Pancreas (tissue), 10 donors: ENCODE data around the gene INO80E. TPM values are rescaled to one million over a fixed set of nuclear protein-coding genes. Genes with fewer than 3 reads are reported as not detected.

Experiments used
- ATAC-seq, 4 donors: fragments of 200-7000 bp; cut with Tn5 transposase; one replicate each; pipeline versions ENCODE4 v1.8.0 to v1.9.1; 2020; ENCODE audit warnings: mild to moderate bottlenecking in 4 of 4, moderate library complexity in 4 of 4
- DNase-seq, 6 donors: peaks; one replicate each; pipeline ENCODE4 v3.0.0-alpha.2; 2020
- FAIRE-seq: peaks from 2 replicates; lab custom pipeline; 2012; peaks lifted over from hg19 to GRCh38; lab: Jason Lieb, UNC
- H3K27ac ChIP-seq, 4 donors: fragments of 200-600 bp; sonication (generic); 1 replicate in 3 of 4; 2 replicates in 1 of 4; pipeline versions ENCODE4 v1.5.0 to v1.8.0; 2020
- H3K27me3 ChIP-seq, 4 donors: fragments of 200-600 bp; one replicate each; pipeline ENCODE4 v1.8.0; 2021
- H3K36me3 ChIP-seq, 3 donors: fragments of 200-600 bp; sonication (generic) in 1 of 3; one replicate each; pipeline versions ENCODE4 v1.5.0 to v1.8.0; 2020 to 2021
- H3K4me1 ChIP-seq, 3 donors: fragments of 200-600 bp; one replicate each; pipeline ENCODE4 v1.8.0; 2021
- H3K4me3 ChIP-seq, 4 donors: fragments of 200-600 bp; sonication (generic) in 2 of 4; one replicate each; pipeline versions ENCODE4 v1.5.0 to v1.8.0; 2020 to 2021
- H3K9me3 ChIP-seq, 4 donors: fragments of 200-600 bp; one replicate each; pipeline ENCODE4 v1.8.0; 2021
- WGBS, 2 donors: extraction: QIAGEN DNeasy Blood & Tissue Kit; methylation state at CpG; one replicate each; pipeline ENCODE4 v1.1.7; 2013; 5-methylcytosine and 5-hydroxymethylcytosine counted together
- intact Hi-C, 3 donors: fragments of 100-400 bp; cut with DNase I; formaldehyde crosslinking; loops; one replicate each; pipeline versions ENCODE4 v1.11.1 to v1.14.2; 2022
- polyA plus RNA-seq, 2 donors: library from polyadenylated mRNA; stranded (reverse); fragments of 200-250 nt; gene quantifications; one replicate each; pipeline ENCODE4 v1.2.3, GENCODE V29; 2013
- total RNA-seq, 6 donors: library from RNA; stranded (reverse); fragmentation: NEBNext Ultra II Directional in 4 of 6; extraction: Animal tissue kit (Norgen Biotek cat#: 25700) in 4 of 6; gene quantifications; one replicate each; pipeline versions ENCODE4 v1.2.1 to v1.2.4, GENCODE V29; 2021 to 2023
- TF ChIP-seq, protein P1 (sequence below), 4 donors: fragments of 200-600 bp; sonication (generic) in 3 of 4; IDR thresholded peaks; one replicate each; pipeline versions ENCODE4 v1.5.0 to v1.8.0; 2021; ENCODE audit warnings: antibody characterized with exemption in 4 of 4
- donor health status: healthy with polysubstance abuse.
- donor health status: DM: no; HTN: no; CAD: no; lungs with moderate emphysema.
- donor health status: DM: no; HTN: no; CAD: no.
- donor health status: control.
- donor health status: control.
- donor health status: Bipolar disorder and iron deficiency.
- donor health status: DM: yes; HTN: yes; CAD: no.
- donor health status: DM: no; HTN: no; CAD: no.
- donor health status: DM: no; HTN: no; CAD: no.
- donor health status: DM: yes; HTN: yes; CAD: no.

The INO80E gene
- total and polyA plus RNA-seq, 8 donors: 24.0 to 113 (median 32.5) TPM

DNA sequence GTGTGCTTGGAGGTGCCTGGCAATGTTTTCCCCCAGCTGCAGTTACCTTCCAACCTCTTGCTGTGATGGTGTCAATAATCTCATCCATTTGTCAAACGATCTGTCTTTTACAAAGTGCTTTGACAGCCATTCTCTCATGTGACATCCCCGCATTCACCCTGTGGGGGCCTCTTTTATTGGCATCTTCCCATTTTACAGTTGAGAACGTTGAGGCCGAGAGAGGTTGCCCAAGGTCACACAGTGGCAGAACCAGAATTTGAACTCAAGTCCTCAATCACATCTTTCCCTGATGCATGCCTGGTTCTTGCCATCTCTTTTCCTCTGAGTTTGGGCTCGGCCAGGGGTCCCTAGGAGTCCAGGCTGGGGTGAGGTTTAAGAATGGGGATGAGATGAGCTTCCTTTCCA lies 20.9 kb upstream of the INO80E start:
- FAIRE-seq (no peak), DNase-seq (no peak), ATAC-seq (no peak)
- Histone ChIP-seq H3K4me3 (peak overlapping the region in 3 of 4 donors; percentile 73 to 93 (median 90)), H3K9me3 (no peaks in the 10 kb centered on the region), H3K4me1 (peaks cover 0 to 17% (median 9%) of the 10 kb centered on the region in 3 donors), H3K36me3 (peaks cover 6 to 17% (median 7%) of the 10 kb centered on the region in 3 donors), H3K27me3 (no peaks in the 10 kb centered on the region), H3K27ac (peak overlapping the region in 1 of 4 donors; percentile 71)
- TF ChIP-seq, protein P1, sequence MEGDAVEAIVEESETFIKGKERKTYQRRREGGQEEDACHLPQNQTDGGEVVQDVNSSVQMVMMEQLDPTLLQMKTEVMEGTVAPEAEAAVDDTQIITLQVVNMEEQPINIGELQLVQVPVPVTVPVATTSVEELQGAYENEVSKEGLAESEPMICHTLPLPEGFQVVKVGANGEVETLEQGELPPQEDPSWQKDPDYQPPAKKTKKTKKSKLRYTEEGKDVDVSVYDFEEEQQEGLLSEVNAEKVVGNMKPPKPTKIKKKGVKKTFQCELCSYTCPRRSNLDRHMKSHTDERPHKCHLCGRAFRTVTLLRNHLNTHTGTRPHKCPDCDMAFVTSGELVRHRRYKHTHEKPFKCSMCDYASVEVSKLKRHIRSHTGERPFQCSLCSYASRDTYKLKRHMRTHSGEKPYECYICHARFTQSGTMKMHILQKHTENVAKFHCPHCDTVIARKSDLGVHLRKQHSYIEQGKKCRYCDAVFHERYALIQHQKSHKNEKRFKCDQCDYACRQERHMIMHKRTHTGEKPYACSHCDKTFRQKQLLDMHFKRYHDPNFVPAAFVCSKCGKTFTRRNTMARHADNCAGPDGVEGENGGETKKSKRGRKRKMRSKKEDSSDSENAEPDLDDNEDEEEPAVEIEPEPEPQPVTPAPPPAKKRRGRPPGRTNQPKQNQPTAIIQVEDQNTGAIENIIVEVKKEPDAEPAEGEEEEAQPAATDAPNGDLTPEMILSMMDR (IDR thresholded peaks at IDR 0.05): no peak
- 45 to 53% methylated on average over 5 of the region's 5 CpGs for WGBS, 2 donors
- intact Hi-C loops: no loop called here

DNA sequence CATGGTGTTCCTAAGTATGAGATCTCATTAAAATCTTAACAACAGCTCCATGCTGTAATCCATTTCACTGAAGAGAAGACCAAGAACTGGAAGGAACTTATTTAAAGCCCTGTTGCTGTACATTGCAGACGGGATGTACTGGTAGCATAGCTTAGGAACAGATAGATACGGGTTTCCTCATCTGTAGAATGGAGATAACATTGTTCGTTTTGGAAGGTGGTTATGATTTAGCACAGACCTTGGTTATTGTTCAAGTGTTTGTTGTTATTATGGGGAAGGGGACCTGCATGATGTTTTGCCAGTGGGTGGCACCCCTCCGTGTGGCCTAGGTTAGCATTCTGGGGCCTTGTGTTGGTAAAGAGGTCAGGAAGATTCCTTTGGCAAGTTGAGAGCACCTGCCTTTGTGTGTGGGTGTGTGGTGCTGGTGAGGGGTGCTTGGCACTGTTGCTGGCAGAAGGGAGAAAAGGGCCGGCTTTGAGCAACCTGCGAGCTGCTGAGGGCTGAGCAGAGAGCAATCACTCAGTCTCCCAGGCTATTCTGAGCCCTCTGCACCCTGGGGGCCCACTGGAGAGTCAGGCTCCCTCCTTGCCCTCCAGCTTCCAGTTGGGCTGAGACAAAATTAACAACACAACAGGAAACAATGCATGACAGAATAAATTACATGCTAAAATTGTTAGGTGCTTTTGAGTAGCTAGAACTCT lies 20.1 kb upstream of the INO80E start:
- H3K27ac ChIP-seq: no peak overlapping the region
- TF ChIP-seq, protein P1 (IDR thresholded peaks at IDR 0.05): no peak
- H3K27me3 ChIP-seq: no peaks in the 10 kb centered on the region
- no peak for DNase-seq
- intact Hi-C loops: no loop called here
- FAIRE-seq: no peak
- peaks cover 0 to 17% (median 9%) of the 10 kb centered on the region in 3 donors for H3K4me1 ChIP-seq
- WGBS, 2 donors: 13 to 14% methylated on average over 6 of the region's 6 CpGs
- H3K9me3 ChIP-seq: no peaks in the 10 kb centered on the region
- H3K36me3 ChIP-seq: peaks cover 6 to 25% (median 7%) of the 10 kb centered on the region in 3 donors
- peak overlapping the region in 2 of 4 donors; percentile 90 to 93 for H3K4me3 ChIP-seq
- ATAC-seq: no peak

DNA sequence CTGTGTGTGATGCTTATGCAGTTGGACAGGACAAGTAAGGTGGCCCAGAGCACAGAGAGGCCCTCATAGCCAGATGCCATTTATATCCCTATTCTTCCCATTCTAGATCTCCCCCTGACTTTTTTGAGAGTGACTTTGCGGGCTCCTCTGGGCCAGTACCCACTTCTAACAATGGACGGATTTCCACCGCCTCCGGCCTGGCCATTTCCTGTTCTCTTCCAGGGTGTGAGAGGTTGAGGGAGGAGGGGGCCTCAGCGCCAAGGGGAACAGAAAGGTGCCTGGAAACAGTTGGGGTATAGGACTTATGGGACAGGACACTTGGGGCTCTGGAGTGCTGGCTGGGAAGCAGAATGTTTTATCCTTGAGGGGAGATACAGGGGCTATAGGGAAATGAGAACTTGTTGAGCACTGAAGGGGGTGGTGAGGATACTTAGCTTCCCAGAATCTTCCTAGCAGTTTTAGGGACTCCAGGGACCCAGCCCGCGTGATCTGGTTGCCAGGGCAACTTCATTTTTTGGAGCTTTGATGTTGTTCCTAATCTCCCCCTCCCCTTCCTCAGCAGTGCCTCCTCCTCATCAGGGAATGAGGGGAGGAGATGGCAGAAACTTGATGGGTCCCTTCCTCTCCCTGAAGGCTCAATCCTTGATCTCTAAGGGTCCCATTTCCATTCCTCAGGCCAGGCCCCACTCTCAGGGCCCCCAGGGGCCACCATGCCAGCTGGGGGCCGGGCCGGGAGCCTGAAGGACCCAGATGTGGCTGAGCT lies 18.8 kb upstream of the INO80E start:
- no peak for FAIRE-seq
- intact Hi-C loops: no loop called here
- Histone ChIP-seq H3K36me3 (peaks cover 6 to 37% (median 14%) of the 10 kb centered on the region in 3 donors), H3K27ac (no peak overlapping the region), H3K9me3 (no peaks in the 10 kb centered on the region), H3K4me3 (no peak overlapping the region), H3K4me1 (peaks cover 0 to 17% (median 9%) of the 10 kb centered on the region in 3 donors), H3K27me3 (no peaks in the 10 kb centered on the region)
- TF ChIP-seq, protein P1 (IDR thresholded peaks at IDR 0.05): no peak
- no peak for DNase-seq
- no peak for ATAC-seq
- WGBS, 2 donors: 86 to 87% methylated on average over 9 of the region's 9 CpGs

DNA sequence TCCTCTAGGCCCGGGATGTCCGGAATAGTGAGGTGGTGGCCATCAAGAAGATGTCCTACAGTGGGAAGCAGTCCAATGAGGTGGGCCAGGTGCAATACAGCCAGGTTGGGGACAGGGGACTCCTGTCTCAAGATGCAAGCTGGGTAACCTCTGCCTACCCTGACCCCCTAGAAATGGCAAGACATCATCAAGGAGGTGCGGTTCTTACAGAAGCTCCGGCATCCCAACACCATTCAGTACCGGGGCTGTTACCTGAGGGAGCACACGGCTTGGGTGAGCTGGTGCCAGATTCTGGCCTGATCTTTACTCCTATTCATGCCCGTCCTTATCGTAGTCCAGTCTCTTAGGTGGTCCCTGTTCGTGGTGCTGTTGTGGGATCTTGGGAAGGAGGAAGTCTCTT lies 18.0 kb upstream of the INO80E start:
- 89 to 95% methylated on average over 9 of the region's 9 CpGs for WGBS, 2 donors
- Histone ChIP-seq H3K4me3 (no peak overlapping the region), H3K36me3 (peaks cover 6 to 46% (median 20%) of the 10 kb centered on the region in 3 donors), H3K9me3 (no peaks in the 10 kb centered on the region), H3K4me1 (peaks cover 0 to 17% (median 9%) of the 10 kb centered on the region in 3 donors), H3K27me3 (no peaks in the 10 kb centered on the region), H3K27ac (no peak overlapping the region)
- ATAC-seq (no peak), DNase-seq (no peak), FAIRE-seq (no peak)
- TF ChIP-seq, protein P1 (IDR thresholded peaks at IDR 0.05): no peak
- intact Hi-C loops: no loop called here
